Stimulated activated CD8-positive, alpha-beta memory T cell treated with anti-CD3 and anti-CD28 coated beads, Interleukin-15, amount 100 ng/mL, for 24 hours (primary cell): ENCODE results near the gene NPAS1.
"Not testable (repeated sequence)": the region's sequence is repeated elsewhere in the genome, so short reads cannot be mapped to it uniquely, and the experiment has no call there.

Experiments used
- DNase-seq: peaks from one replicate; pipeline ENCODE4 v3.0.0-alpha.2; 2020; ENCODE audit warnings: low read depth

NPAS1 gene

GRCh38 chr19:47047763-47048405, 28.2 kb downstream of the NPAS1 start:
- peak; percentile 26 for DNase-seq

GRCh38 chr19:47049307-47049700, 29.7 kb downstream of the NPAS1 start:
- DNase-seq, result no peak

- not testable (repeated sequence) for DNase-seq
Measured at GRCh38 chr19:47050562-47050961, 30.9 kb downstream of the NPAS1 start.

- DNase-seq, result no peak
Measured at GRCh38 chr19:47056411-47056810, 36.8 kb downstream of the NPAS1 start.

- DNase-seq, result no peak
Measured at GRCh38 chr19:47057328-47057727, 37.7 kb downstream of the NPAS1 start.

- DNase-seq, result no peak
Measured at GRCh38 chr19:47058621-47059022, 39.0 kb downstream of the NPAS1 start.

GRCh38 chr19:47063874-47064273, 44.2 kb downstream of the NPAS1 start:
- DNase-seq, result no peak

- DNase-seq, result no peak
Measured at GRCh38 chr19:47065242-47065641, 45.6 kb downstream of the NPAS1 start.

- DNase-seq, result no peak
Measured at GRCh38 chr19:47066376-47067214, 47.0 kb downstream of the NPAS1 start.

- DNase-seq, result no peak
Measured at GRCh38 chr19:47067215-47067847, 47.7 kb downstream of the NPAS1 start.

GRCh38 chr19:47068246-47068645, 48.6 kb downstream of the NPAS1 start:
- no peak for DNase-seq

GRCh38 chr19:47068876-47069406, 49.3 kb downstream of the NPAS1 start:
- DNase-seq, result no peak

- DNase-seq, result no peak
Measured at GRCh38 chr19:47069795-47070194, 50.2 kb downstream of the NPAS1 start.

- DNase-seq, result no peak
Measured at GRCh38 chr19:47070756-47071155, 51.1 kb downstream of the NPAS1 start.

- DNase-seq, result no peak
Measured at GRCh38 chr19:47071731-47072130, 52.1 kb downstream of the NPAS1 start.

GRCh38 chr19:47072323-47072722, 52.7 kb downstream of the NPAS1 start:
- no peak for DNase-seq

- no peak for DNase-seq
Measured at GRCh38 chr19:47073574-47073973, 53.9 kb downstream of the NPAS1 start.

GRCh38 chr19:47074621-47075020, 55.0 kb downstream of the NPAS1 start:
- no peak for DNase-seq

- DNase-seq, result no peak
Measured at GRCh38 chr19:47075179-47075810, 55.7 kb downstream of the NPAS1 start.

- no peak for DNase-seq
Measured at GRCh38 chr19:47075941-47076340, 56.3 kb downstream of the NPAS1 start.

GRCh38 chr19:47078351-47078750, 58.7 kb downstream of the NPAS1 start:
- DNase-seq, result not testable (repeated sequence)

GRCh38 chr19:47081095-47081494, 61.5 kb downstream of the NPAS1 start:
- no peak for DNase-seq
